H1 (cell line): ENCODE results near the gene HPX. TPM values are rescaled to one million over a fixed set of nuclear protein-coding genes. Genes with fewer than 3 reads are reported as not detected.

Source experiments
- RXRA ChIP-seq: IDR thresholded peaks from 2 replicates; pipeline ENCODE4 v1.6.1; 2011; ENCODE audit warnings: low read depth, mild to moderate bottlenecking, low read length, moderate library complexity; ENCODE audit not compliant: insufficient read depth
- USF2 ChIP-seq: IDR thresholded peaks from 2 replicates; pipeline ENCODE4 v1.6.1; 2011; ENCODE audit warnings: low read length, improper control_type of control experiment
- polyA plus RNA-seq, 7 experiments: library from polyadenylated mRNA; depleted of rRNA in 3 of 7; stranded (reverse) in 5 of 7; unstranded in 2 of 7; fragments of >200 nt in 5 of 7; fragments of 200-250 nt in 2 of 7; gene quantifications; 1 replicate in 5 of 7; 2 replicates in 1 of 7; 4 replicates in 1 of 7; pipeline versions ENCODE4 v1.2.1 to v1.2.3, GENCODE V29; 2011 to 2013; ENCODE audit warnings: missing spikeins in 2 of 7, mixed read lengths in 2 of 7
- total RNA-seq: library from RNA; stranded (reverse); fragmentation: NEBNext Ultra II Directional; extraction: Animal tissue kit (Norgen Biotek cat#: 25700); gene quantifications from 2 replicates; pipeline ENCODE4 v1.2.1, GENCODE V29; 2021

HPX gene
- total and polyA plus RNA-seq, 2 of the 8 experiments (the other 6 are each of a cell fraction or from before 2014, with no cell fraction given) = 0.80 to 0.97 TPM

- TF ChIP-seq USF2 (no peak), RXRA (no peak)
Observed at GRCh38 chr11:6457581-6458320, 17.0 kb upstream of the HPX start (continued).
